Amniotic epithelial cell (primary cell): ENCODE results near the gene GFAP.

Experiments
- DNase-seq: peaks from one replicate; pipeline ENCODE4 v3.0.0-alpha.2; 2010; ENCODE audit warnings: low read depth

GFAP gene

DNA sequence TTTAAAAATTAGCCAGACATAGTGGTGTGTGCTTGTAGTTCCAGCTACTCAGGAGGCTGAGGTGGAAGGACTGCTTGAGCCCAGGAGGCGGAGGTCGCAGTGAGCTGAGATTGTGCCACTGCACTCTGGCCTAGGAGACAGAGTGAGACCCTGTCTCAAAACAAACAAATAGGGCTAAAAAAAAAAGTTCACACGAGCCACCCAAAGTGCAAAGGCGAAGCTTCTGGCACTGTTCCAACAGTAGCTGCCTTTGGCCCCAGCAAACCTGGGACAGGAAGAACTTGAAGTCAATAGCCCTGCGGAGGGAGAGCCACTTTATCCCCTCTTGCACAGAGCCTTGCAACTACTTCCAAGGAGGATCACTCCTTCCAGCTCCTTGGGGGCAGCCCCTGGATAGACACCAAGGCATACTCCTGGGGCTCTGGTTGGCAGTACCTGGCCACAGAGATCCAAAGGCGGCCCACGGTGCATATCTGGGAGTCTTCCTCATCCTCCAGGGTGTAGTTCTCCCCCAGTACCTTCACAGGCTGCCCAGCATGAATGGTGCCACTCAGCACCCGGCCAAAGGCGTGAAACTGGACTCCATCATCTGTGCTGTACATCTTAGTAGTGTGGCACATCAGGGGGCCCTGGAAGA is 52.9 kb downstream of the GFAP start:
- DNase-seq = no peak

DNA sequence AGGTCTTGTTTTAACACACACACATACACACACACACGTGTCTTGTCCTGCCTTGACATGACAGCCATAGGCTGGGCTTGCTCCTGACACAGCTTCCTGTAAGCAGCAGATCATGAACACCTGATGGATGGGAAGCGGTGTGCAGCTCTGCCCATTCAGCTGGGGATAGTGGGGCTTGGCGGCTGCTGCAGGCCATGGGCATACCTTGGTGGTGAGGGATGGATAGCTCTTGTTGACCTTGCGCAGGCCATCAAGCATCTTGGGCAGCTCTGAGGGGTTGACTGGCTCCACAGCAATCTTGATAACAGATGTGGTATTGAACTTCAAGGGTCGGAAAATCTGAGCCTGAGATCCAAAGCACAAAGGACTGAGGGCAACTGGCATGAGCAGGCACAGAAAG is 55.6 kb downstream of the GFAP start:
- no peak for DNase-seq

DNA sequence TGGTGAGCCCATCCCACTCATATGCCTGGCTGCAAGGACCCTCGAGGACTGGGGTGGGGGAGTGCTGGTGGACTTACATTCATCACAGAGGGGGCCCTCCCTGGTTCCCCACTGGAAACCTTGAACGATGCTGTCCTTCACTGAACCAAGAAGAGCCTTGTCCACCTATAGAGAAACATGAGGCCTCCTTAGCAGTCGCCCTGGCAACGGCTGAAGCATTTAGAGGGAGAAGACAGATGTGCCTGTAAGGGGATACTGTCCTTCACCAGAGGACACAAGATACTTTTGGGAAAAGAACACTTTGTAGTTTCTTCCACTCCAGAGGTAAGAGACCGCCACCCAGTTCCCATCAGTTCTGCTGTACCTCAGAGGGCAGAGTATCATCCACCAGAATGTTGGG is 61.1 kb downstream of the GFAP start:
- DNase-seq = no peak
